ENCODE measurements around the gene LINGO4.

The LINGO4 gene

DNA sequence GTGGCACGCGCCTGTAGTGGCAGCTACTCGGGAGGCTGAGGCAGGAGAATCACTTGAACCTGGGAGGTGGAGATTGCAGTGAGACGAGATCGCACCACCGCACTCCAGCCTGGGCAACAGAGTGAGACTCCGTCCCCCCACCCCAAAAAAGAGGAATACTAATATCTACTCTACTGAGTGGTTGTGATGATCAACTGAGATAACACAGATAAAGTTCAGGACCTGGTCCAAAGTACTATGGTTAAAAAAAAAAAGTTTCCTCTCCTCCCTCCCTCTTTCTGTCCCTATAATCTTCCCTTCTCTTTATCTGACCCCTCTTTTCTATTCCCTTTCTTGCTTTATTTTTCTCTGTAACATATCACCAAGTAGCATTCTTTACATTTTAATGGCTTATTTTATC lies 30.4 kb upstream of the LINGO4 start:
- no peak for TF ChIP-seq CTCF (IDR thresholded peaks at IDR 0.05; ENCODE audit: low read depth, low read length, missing control alignments)
- DNase-seq (ENCODE audit: extremely low read depth, low read depth) = no peak
- no peak overlapping the region for H3K4me3 ChIP-seq (replicated peaks; ENCODE audit: low read depth, low read length)

GRCh38 chr1:151834239-151834638 lies 29.0 kb upstream of the LINGO4 start:
- TF ChIP-seq CTCF (IDR thresholded peaks at IDR 0.05; ENCODE audit: low read depth, low read length, missing control alignments) = no peak
- no peak for DNase-seq (ENCODE audit: extremely low read depth, low read depth)
- no peak overlapping the region for H3K4me3 ChIP-seq (replicated peaks; ENCODE audit: low read depth, low read length)

GRCh38 chr1:151833172-151833900 lies 28.1 kb upstream of the LINGO4 start:
- no peak overlapping the region for H3K4me3 ChIP-seq (replicated peaks; ENCODE audit: low read depth, low read length)
- no peak for TF ChIP-seq CTCF (IDR thresholded peaks at IDR 0.05; ENCODE audit: low read depth, low read length, missing control alignments)
- no peak for DNase-seq (ENCODE audit: extremely low read depth, low read depth)

DNA sequence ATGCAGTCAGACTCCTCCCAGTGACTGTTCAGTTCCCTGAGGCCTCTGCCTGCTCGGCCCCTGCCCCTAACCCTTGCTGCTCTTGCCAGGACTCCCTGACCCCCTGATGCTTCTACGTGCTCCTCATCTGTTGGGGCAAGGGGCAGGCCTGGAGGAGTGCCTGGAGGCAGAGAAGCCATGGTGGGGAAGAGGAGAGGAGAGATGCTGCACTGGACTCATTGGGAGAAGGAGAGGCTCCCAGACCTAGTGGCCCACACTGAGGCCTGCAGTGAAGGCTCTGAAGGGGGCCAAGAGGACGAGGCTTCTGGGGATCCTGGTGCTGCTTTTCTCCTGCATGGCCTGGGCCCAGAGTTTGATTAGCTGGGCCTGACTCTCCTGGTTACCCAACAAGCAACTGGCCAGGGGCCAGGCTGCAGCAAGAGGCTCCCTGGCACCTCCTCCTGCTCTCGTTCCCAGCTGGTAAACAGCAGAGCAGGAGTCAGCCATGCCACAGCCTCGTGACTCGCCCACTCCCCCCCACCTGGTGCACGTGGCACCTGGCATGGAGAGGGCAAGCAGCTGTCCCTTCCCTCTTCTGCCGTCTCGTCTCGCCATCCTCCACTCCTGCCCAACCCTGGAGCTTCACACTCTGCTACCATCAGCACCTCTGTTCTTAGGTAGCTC lies 27.2 kb upstream of the LINGO4 start:
- DNase-seq (ENCODE audit: extremely low read depth, low read depth) = no peak
- H3K4me3 ChIP-seq (replicated peaks; ENCODE audit: low read depth, low read length) = no peak overlapping the region
- no peak for TF ChIP-seq CTCF (IDR thresholded peaks at IDR 0.05; ENCODE audit: low read depth, low read length, missing control alignments)

DNA sequence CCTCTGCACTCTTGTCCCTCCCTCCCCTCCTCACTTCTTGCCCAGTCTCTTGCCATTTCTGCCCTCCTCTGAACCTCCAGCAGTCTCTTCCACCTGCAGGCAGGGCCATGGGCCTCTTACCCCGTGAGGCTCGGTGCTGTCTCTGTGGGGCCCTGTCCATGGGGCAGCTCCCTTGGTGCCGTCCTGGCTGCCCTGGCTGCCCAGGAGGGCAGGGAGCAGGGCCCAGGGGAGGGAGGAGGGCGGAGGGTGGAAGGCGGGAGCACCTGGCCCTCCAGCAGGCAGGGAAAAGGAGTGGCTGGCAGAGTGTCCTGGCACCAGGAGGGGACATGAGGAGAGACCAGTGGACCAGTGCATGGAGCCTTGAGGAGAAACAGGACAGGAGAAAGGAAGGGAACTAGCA lies 26.4 kb upstream of the LINGO4 start, which contains the start of gene RORC:
Gene RORC, minus strand, starts transcription at position 198 of the 400 bp plus-strand sequence. Its CDS starts 38 bp downstream, at position 160.
- TF ChIP-seq CTCF (IDR thresholded peaks at IDR 0.05; ENCODE audit: low read depth, low read length, missing control alignments) = no peak
- no peak within 1 kb of the TSS for H3K4me3 ChIP-seq (replicated peaks; ENCODE audit: low read depth, low read length)
- DNase-seq (ENCODE audit: extremely low read depth, low read depth) = no peak

DNA sequence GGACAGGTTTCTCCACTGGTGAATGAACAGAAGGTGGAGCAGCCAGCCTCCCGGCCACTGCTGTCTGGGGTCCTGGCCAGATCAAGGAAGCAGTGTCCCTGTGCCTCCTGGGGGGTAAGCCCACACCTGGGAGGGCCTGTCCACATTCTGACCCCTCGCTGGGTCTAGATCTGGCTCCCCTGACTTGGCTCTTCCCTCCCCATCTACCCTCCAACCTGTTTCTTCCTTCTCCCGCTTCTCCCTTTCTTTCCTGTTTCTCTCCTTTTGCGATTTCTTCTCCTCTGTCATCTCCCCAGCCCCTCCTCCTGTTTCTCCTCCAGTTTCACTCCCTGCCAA lies 26.0 kb upstream of the LINGO4 start:
- no peak overlapping the region for H3K4me3 ChIP-seq (replicated peaks; ENCODE audit: low read depth, low read length)
- TF ChIP-seq CTCF (IDR thresholded peaks at IDR 0.05; ENCODE audit: low read depth, low read length, missing control alignments) = no peak
- DNase-seq (ENCODE audit: extremely low read depth, low read depth) = no peak

All from HFF-Myc (cell line).